A549 (cell line): ENCODE results near the gene BCKDK. TPM values are rescaled to one million over a fixed set of nuclear protein-coding genes. Genes with fewer than 3 reads are reported as not detected.

ENCODE experiments used
- ATAC-seq, 2 experiments: fragments of 200-7000 bp in 1 of 2; fragments of >200 bp in 1 of 2; cut with Nextera tagmentation in 1 of 2; cut with Tn5 transposase in 1 of 2; 3 replicates each; pipeline versions ENCODE4 v1.8.0 to v1.9.1; 2018 to 2020; ENCODE audit warnings: mild to moderate bottlenecking in 1 of 2, moderate library complexity in 1 of 2
- CTCF ChIA-PET: fragments of 300-600 bp; sonication (Branson Sonifier 250); formaldehyde crosslinking; extraction: SDS; loops from one replicate; lab custom pipeline; 2021; ENCODE audit warnings: antibody characterized with exemption, inconsistent platforms; lab: Yijun Ruan, JAX
- POLR2A ChIA-PET: fragments of 350-600 bp; formaldehyde crosslinking; extraction: SDS; loops from one replicate; lab custom pipeline; 2021; ENCODE audit warnings: antibody characterized with exemption, inconsistent platforms; lab: Yijun Ruan, JAX
- DNase-seq, 2 experiments: peaks; one replicate each; pipeline versions ENCODE4 v3.0.0 to v3.0.0-alpha.2; 2011 to 2016; ENCODE audit warnings: low read depth in 1 of 2, low spot score in 1 of 2
- FAIRE-seq: peaks from 2 replicates; lab custom pipeline; 2011; peaks lifted over from hg19 to GRCh38; lab: Jason Lieb, UNC
- H3K27ac ChIP-seq, 2 experiments: fragments of >200 bp; sonication (Bioruptor Twin); formaldehyde crosslinking; 3 replicates each; pipeline ENCODE4 v1.5.1; 2016 to 2017
- H3K4me1 ChIP-seq: fragments of >200 bp; sonication (Bioruptor Twin); formaldehyde crosslinking; 3 replicates; pipeline ENCODE4 v1.6.1; 2016
- H3K4me2 ChIP-seq: fragments of >200 bp; sonication (Bioruptor Twin); formaldehyde crosslinking; 3 replicates; pipeline ENCODE4 v1.6.1; 2016
- H3K4me3 ChIP-seq: fragments of >200 bp; sonication (Bioruptor Twin); formaldehyde crosslinking; 3 replicates; pipeline ENCODE4 v1.5.1; 2016
- H3K9me3 ChIP-seq: fragments of >200 bp; sonication (Bioruptor Twin); formaldehyde crosslinking; 3 replicates; pipeline ENCODE4 v1.6.1; 2016
- BHLHE40 ChIP-seq: IDR thresholded peaks from 2 replicates; pipeline ENCODE4 v1.6.1; 2012; ENCODE audit warnings: low read depth, low read length, inconsistent platforms
- CBX2 ChIP-seq: fragments of 200-600 bp; sonication (generic); IDR thresholded peaks from 2 replicates; pipeline ENCODE4 v1.6.1; 2016; ENCODE audit warnings: low read depth, mild to moderate bottlenecking, borderline replicate concordance
- CBX8 ChIP-seq: fragments of 200-600 bp; sonication (generic); IDR thresholded peaks from 2 replicates; pipeline ENCODE4 v1.6.1; 2016
- CEBPB ChIP-seq, 2 experiments: fragments of >200 bp in 1 of 2; sonication (Bioruptor Twin) in 1 of 2; formaldehyde crosslinking in 1 of 2; IDR thresholded peaks; 2 replicates each; pipeline ENCODE4 v1.6.1; 2012 to 2016
- CHD4 ChIP-seq: fragments of 200-600 bp; sonication (generic); IDR thresholded peaks from 2 replicates; pipeline ENCODE4 v1.6.1; 2016; ENCODE audit warnings: antibody characterized with exemption, mild to moderate bottlenecking, borderline replicate concordance
- FOXS1 ChIP-seq: fragments of 250-450 bp; sonication (Bioruptor Pico); IDR thresholded peaks from 2 replicates; pipeline ENCODE4 v1.5.0; 2020; ENCODE audit warnings: mild to moderate bottlenecking, moderate library complexity
- HMGXB4 ChIP-seq: fragments of 250-450 bp; sonication (Bioruptor Pico); IDR thresholded peaks from 2 replicates; pipeline ENCODE4 v1.5.0; 2021; ENCODE audit warnings: mild to moderate bottlenecking, moderate library complexity, borderline replicate concordance
- HOXA7 ChIP-seq: fragments of 250-450 bp; sonication (Bioruptor Pico); IDR thresholded peaks from 2 replicates; pipeline ENCODE4 v1.5.0; 2020; ENCODE audit warnings: mild to moderate bottlenecking, moderate library complexity
- HOXB5 ChIP-seq: fragments of 250-450 bp; sonication (Bioruptor Pico); IDR thresholded peaks from 2 replicates; pipeline ENCODE4 v1.5.0; 2020; ENCODE audit warnings: mild to moderate bottlenecking, moderate library complexity
- NFE2L2 ChIP-seq: fragments of 150-350 bp; conservative IDR thresholded peaks from 2 replicates; pipeline ENCODE4 v1.6.1; 2014; ENCODE audit warnings: low read length
- POLR2A ChIP-seq: IDR thresholded peaks from 2 replicates; pipeline ENCODE4 v1.6.1; 2012; ENCODE audit warnings: mild to moderate bottlenecking, low read length
- POLR2AphosphoS2 ChIP-seq: conservative IDR thresholded peaks from 2 replicates; pipeline ENCODE4 v1.6.1; 2012; ENCODE audit warnings: low read length, improper control_type of control experiment, inconsistent platforms
- RARB ChIP-seq: fragments of 250-450 bp; sonication (Bioruptor Pico); IDR thresholded peaks from 2 replicates; pipeline ENCODE4 v1.8.0; 2021; ENCODE audit warnings: mild to moderate bottlenecking, moderate library complexity
- RCOR1 ChIP-seq: fragments of 150-350 bp; IDR thresholded peaks from 2 replicates; pipeline ENCODE4 v1.6.1; 2014; ENCODE audit warnings: antibody characterized with exemption, low read length, low read depth
- RNF2 ChIP-seq: fragments of 200-600 bp; sonication (generic); IDR thresholded peaks from 2 replicates; pipeline ENCODE4 v1.6.1; 2016; ENCODE audit warnings: low read depth, mild to moderate bottlenecking, antibody characterized with exemption, moderate library complexity, borderline replicate concordance
- SMC3 ChIP-seq: fragments of >200 bp; sonication (Bioruptor Twin); formaldehyde crosslinking; IDR thresholded peaks from 3 replicates; pipeline ENCODE4 v1.6.1; 2018; ENCODE audit warnings: inconsistent platforms
- TFCP2L1 ChIP-seq: fragments of 250-450 bp; sonication (Bioruptor Pico); IDR thresholded peaks from 2 replicates; pipeline ENCODE4 v1.5.0; 2021; ENCODE audit warnings: mild to moderate bottlenecking
- USF2 ChIP-seq: fragments of 450-650 bp; IDR thresholded peaks from 2 replicates; pipeline ENCODE4 v1.6.1; 2014; ENCODE audit warnings: antibody characterized with exemption
- ZFP36 ChIP-seq: fragments of 450-650 bp; IDR thresholded peaks from 2 replicates; pipeline ENCODE4 v1.6.1; 2014; ENCODE audit warnings: borderline replicate concordance; ENCODE audit not compliant: partially characterized antibody
- ZNF302 ChIP-seq: fragments of 250-450 bp; sonication (Bioruptor Pico); IDR thresholded peaks from 2 replicates; pipeline ENCODE4 v1.9.0; 2021; ENCODE audit warnings: inconsistent platforms, mild to moderate bottlenecking, moderate library complexity
- ZSCAN20 ChIP-seq: fragments of 250-450 bp; sonication (Bioruptor Pico); IDR thresholded peaks from 2 replicates; pipeline ENCODE4 v1.8.0; 2022; ENCODE audit warnings: mild to moderate bottlenecking, moderate library complexity
- WGBS: methylation state at CpG from one replicate; pipeline ENCODE4 v1.1.6; 2017; ENCODE audit errors: missing lambda C conversion rate; 5-methylcytosine and 5-hydroxymethylcytosine counted together
- polyA plus RNA-seq, 4 experiments: library from polyadenylated mRNA; depleted of rRNA in 3 of 4; stranded (reverse); fragments of >200 nt; fragmentation: RNase III in 1 of 4; extraction: RNeasy Plus Mini Kit Qiagen cat#74134 plus additional on column Dnase treatment in 1 of 4; gene quantifications; 2 replicates in 3 of 4; 3 replicates in 1 of 4; pipeline ENCODE4 v1.2.3, GENCODE V29; 2011 to 2017
- TF ChIP-seq, protein P1 (sequence below): IDR thresholded peaks from 2 replicates; pipeline ENCODE4 v1.6.1; 2012
- TF ChIP-seq, protein P2 (sequence below): IDR thresholded peaks from 2 replicates; pipeline ENCODE4 v1.6.1; 2012; ENCODE audit warnings: low read depth, borderline replicate concordance
- TF ChIP-seq, protein P3 (sequence below): fragments of 250-450 bp; sonication (Bioruptor Pico); IDR thresholded peaks from 2 replicates; pipeline ENCODE4 v1.5.0; 2020; ENCODE audit warnings: low read depth, mild to moderate bottlenecking, moderate library complexity

BCKDK gene
- polyA plus RNA-seq, 2 of the 4 experiments (the other 2 are of a cell fraction) = 20.7 to 36.7 TPM

DNA sequence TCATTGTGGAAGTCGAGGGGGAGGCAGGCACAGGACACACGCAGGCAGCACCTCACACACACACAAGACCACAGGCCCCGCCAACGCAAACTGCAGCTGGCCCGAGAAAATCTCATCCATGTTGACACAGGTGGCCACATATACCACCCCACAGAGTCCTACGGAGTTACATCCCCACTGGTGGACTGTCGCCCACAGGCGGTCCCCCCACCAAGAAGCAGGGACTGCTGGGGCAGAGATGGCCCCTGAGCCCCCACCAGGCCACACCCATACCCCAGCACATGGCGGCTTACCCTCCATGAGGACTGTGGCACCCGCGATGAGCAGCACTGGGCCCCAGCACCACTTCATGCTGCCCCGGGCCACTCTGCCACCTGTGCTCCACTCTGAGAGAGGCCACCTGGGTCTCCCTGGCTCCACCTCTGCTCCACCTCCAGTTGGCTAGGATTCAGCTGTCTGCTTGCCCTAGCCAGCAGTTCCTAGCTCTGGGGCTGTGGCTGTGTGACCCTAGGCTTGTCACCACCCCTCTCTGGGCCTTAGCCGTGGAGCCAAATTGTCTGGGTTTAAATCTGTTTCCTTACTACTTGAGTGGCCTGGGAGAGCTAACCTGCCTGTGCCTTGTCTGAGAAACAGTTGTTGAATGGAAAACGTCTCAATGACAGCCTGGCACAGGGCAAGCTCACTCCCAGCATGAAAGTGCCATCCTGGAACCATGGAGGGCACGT lies 19.6 kb upstream of the BCKDK start, which contains the start of gene PRSS53:
Gene PRSS53 (minus strand): TSS at position 485 of the 725 bp plus-strand sequence. CDS start 134 bp downstream, at position 351.
- POLR2A ChIA-PET = no interaction called here
- no peak for ATAC-seq
- 81% methylated on average over 14 of the region's 15 CpGs for WGBS
- no peak within 1 kb of the TSS for H3K27ac ChIP-seq
- TF ChIP-seq ZFP36 = peak; percentile 50
- TF ChIP-seq CBX8 = no peak
- TF ChIP-seq, all 56 proteins: peak for 1
- H3K9me3 ChIP-seq = no peaks in the 10 kb centered on the region
- FAIRE-seq (no peak), DNase-seq (no peak)
- peaks cover 11% of the 10 kb centered on the region; the same call in 2 of the 3 replicates for H3K4me1 ChIP-seq
- no peak within 1 kb of the TSS for H3K4me3 ChIP-seq
- CTCF ChIA-PET = interaction anchor here (0.6 to 2.4 kb wide), 3 partner anchors 104 to 331 kb away, joined by 3 to 11 read pairs (median 4); partner anchors contain the start of gene HSD3B7
- H3K4me2 ChIP-seq = no peak within 1 kb of the TSS

- no peak for ATAC-seq
- TF ChIP-seq ZNF302 (CRISPR knock-in tag) (no peak), HOXB5 (CRISPR knock-in tag) (no peak), FOXS1 (CRISPR knock-in tag) (no peak), POLR2A (no peak), CHD4 (no peak), RNF2 (no peak), RCOR1 (no peak), HMGXB4 (CRISPR knock-in tag) (no peak), HOXA7 (no peak), RARB (no peak)
- TF ChIP-seq, protein P1, sequence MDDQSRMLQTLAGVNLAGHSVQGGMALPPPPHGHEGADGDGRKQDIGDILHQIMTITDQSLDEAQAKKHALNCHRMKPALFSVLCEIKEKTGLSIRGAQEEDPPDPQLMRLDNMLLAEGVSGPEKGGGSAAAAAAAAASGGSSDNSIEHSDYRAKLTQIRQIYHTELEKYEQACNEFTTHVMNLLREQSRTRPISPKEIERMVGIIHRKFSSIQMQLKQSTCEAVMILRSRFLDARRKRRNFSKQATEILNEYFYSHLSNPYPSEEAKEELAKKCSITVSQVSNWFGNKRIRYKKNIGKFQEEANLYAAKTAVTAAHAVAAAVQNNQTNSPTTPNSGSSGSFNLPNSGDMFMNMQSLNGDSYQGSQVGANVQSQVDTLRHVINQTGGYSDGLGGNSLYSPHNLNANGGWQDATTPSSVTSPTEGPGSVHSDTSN = no peak
- TF ChIP-seq, protein P2, sequence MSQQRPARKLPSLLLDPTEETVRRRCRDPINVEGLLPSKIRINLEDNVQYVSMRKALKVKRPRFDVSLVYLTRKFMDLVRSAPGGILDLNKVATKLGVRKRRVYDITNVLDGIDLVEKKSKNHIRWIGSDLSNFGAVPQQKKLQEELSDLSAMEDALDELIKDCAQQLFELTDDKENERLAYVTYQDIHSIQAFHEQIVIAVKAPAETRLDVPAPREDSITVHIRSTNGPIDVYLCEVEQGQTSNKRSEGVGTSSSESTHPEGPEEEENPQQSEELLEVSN = no peak
- no peak for DNase-seq
- no peak for FAIRE-seq
- Histone ChIP-seq H3K4me3 (no peak overlapping the region), H3K27ac (no peak overlapping the region), H3K9me3 (no peaks in the 10 kb centered on the region), H3K4me1 (peaks cover 11% of the 10 kb centered on the region; the same call in 2 of the 3 replicates), H3K4me2 (no peak overlapping the region)
- ChIA-PET CTCF (interaction anchor here (0.6 to 2.4 kb wide), 4 partner anchors 104 to 331 kb away, joined by 3 to 11 read pairs (median 4); partner anchors contain the start of gene HSD3B7), POLR2A (no interaction called here)
- WGBS = 96% methylated on average over 7 of the region's 8 CpGs
Measured at GRCh38 chr16:31089199-31089598, 19.0 kb upstream of the BCKDK start.

- H3K4me2 ChIP-seq = no peak overlapping the region
- CTCF ChIA-PET = interaction anchor here (1.0 to 12.6 kb wide), 3 partner anchors 10 to 107 kb away, joined by 3 to 97 read pairs (median 3); partner anchors contain the start of genes HSD3B7, ZNF646 and ZNF668
- FAIRE-seq = no peak
- WGBS = 69% methylated on average over 2 of the region's 2 CpGs
- H3K4me3 ChIP-seq = no peak overlapping the region
- ATAC-seq = no peak
- no peaks in the 10 kb centered on the region for H3K9me3 ChIP-seq
- no peak for DNase-seq
- peaks cover 11% of the 10 kb centered on the region; the same call in 2 of the 3 replicates for H3K4me1 ChIP-seq
- no peak overlapping the region for H3K27ac ChIP-seq
- POLR2A ChIA-PET = no interaction called here
- TF ChIP-seq ZSCAN20 (CRISPR knock-in tag) (no peak), HMGXB4 (CRISPR knock-in tag) (no peak), BHLHE40 (no peak), CEBPB (IDR thresholded peaks at IDR 0.05) (no peak), CBX2 (no peak), SMC3 (no peak), POLR2AphosphoS2 (no peak), USF2 (no peak), CHD4 (no peak), TFCP2L1 (CRISPR knock-in tag) (no peak), NFE2L2 (no peak)
- TF ChIP-seq, protein P3, sequence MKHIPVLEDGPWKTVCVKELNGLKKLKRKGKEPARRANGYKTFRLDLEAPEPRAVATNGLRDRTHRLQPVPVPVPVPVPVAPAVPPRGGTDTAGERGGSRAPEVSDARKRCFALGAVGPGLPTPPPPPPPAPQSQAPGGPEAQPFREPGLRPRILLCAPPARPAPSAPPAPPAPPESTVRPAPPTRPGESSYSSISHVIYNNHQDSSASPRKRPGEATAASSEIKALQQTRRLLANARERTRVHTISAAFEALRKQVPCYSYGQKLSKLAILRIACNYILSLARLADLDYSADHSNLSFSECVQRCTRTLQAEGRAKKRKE = no peak
- TF ChIP-seq, protein P2 = no peak
Measured at GRCh38 chr16:31090540-31090939, 17.6 kb upstream of the BCKDK start.
